Renal cortical epithelial cell (primary cell): ENCODE measurements around the gene IGSF22. TPM values are rescaled to one million over a fixed set of nuclear protein-coding genes. Genes with fewer than 3 reads are reported as not detected.
A peak's percentile ranks its signal among the peaks of the same experiment; 100 is the strongest.

Experiments used
- DNase-seq: peaks from one replicate; pipeline ENCODE4 v3.0.0-alpha.2; 2011; ENCODE audit warnings: low read depth
- total RNA-seq: library from RNA; depleted of rRNA; stranded (reverse); fragments of >200 nt; gene quantifications from 2 replicates; pipeline ENCODE4 v1.2.3, GENCODE V29; 2014

IGSF22 gene
- total RNA-seq, 1 donor from 2014 or later = 0.45 TPM

- no peak for DNase-seq
These were observed 18.0 kb upstream of the IGSF22 start for GRCh38 chr11:18743900-18744514.

DNA sequence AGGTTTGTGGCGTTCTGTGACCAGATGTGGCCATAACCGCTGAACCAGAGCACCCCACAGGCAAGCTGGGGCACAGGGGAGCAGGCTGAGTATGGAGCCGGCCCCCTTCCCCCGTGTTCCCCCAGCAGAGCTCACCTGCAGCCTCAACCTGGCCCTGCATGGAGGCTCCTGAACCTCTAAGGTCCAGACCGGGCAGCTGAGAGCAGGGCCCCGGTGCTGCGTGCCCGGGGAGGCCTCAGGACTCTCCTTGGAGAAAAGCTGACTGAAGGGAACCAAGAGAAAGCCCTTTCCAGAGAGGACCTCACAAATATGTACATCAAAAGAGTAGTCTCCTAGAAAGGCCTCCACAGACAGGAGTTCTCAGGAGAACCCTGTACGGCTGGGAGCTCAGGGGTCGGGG lies 17.4 kb upstream of the IGSF22 start:
- DNase-seq = no peak

- no peak for DNase-seq
These were observed 15.8 kb upstream of the IGSF22 start for GRCh38 chr11:18741783-18742182.

DNA sequence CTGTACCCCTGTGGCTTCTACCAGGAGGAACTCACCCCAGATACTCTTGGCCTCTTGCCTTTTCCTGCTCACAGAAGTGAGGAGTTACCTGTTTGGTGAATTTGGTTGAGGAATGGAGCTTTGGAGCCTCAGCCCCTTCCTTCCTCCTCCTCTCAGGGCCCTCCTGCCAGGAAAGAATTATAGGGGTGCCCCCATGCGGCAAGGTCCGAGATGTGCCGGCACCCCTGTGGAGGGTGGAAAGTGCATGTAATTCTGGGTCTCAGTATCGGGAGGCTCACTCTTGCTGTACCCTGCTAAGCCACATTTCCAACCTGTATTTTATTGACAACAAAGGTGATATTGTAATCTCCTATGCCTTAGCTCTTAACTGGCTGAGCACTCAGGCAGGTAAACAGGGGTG lies 13.7 kb upstream of the IGSF22 start:
- no peak for DNase-seq

GRCh38 chr11:18737642-18738041 lies 11.7 kb upstream of the IGSF22 start:
- no peak for DNase-seq

GRCh38 chr11:18736590-18737148 lies 10.7 kb upstream of the IGSF22 start:
- no peak for DNase-seq

GRCh38 chr11:18733202-18733601 lies 7.2 kb upstream of the IGSF22 start:
- DNase-seq = no peak

DNA sequence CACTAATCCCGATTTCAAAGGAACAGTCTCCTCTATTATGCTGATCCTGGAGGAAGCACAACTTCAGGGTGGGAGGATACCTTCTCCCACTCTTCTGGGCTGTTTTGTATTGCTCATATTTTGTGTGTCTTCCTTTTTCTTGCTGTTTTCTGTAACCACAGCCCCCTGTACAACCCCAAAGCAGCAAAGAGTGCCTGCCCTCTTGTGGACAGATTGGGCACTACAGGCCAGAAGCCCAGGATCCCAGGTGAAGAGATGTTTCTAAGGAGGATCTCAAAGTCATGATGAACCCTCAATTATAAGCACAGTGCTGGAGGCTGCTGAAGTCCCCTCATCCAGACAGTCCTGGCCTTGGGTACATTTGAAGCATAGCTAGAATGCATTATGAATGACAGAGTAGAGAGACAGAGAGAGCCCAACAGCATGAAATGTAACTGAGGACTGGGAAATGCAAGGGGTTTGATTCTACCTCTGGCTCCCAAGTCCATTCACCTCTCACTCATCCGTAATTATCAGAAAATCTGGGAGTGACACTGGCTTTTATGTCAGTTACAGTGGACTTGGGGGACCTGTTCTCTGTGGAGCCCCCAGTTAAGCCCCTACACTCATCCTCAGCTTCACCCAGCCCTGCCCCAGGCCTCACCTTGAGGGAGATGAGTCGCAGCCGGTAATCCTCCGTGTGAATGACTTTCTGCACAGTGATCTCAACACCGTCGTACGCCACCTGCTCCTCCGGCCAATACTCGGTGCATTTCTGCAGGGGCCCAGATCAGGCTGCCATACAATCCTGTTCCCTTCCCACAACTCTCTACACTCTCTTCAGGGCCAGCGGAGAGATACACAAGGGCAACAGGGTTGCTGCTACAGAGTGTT lies 6.2 kb upstream of the IGSF22 start:
- DNase-seq = peak; percentile 27

DNA sequence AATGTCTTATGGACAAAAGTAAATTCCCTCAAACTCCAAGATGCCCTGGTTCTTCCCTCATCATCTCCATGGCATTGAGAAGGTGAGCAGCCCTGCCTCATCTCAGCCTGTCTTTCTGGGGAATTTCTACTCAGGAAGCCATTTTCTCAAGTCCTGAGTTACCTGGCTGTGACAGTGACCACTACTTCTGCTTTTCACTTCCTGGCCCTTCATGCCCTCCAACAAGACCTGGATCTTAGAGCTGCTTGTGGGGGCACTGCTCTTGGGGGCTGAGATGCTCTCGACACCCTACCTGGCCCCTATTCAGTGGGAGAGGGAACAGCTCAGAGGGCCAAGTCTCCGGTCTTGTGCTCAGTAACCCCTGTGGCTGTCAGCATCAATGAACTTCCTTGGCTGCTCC lies 5.5 kb upstream of the IGSF22 start:
- no peak for DNase-seq

DNA sequence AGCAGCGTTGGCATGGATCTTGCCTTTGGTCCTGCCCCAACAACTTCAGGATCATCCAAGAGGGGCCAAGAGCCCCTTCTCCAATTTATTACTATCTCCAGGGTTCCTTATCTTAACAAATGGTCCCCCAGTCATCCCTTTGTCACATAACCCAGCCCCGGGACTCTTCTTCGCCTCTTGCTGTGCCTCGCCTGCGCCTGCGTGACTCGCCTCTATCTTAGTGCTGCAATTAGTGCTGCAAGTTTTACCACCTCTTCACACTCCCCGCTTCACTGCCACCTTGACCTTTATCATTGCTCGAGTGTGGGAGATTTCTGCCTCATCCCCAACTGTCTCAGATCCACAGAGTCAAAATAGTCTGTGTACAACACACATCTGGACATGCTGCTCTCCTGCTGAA lies 4.0 kb upstream of the IGSF22 start:
- DNase-seq = no peak

- DNase-seq = no peak
These were observed 3.4 kb upstream of the IGSF22 start for GRCh38 chr11:18729426-18729825.

GRCh38 chr11:18728658-18729057 lies 2.7 kb upstream of the IGSF22 start:
- no peak for DNase-seq

GRCh38 chr11:18727479-18728236 lies 1.7 kb upstream of the IGSF22 start:
- DNase-seq = peak; percentile 19

DNA sequence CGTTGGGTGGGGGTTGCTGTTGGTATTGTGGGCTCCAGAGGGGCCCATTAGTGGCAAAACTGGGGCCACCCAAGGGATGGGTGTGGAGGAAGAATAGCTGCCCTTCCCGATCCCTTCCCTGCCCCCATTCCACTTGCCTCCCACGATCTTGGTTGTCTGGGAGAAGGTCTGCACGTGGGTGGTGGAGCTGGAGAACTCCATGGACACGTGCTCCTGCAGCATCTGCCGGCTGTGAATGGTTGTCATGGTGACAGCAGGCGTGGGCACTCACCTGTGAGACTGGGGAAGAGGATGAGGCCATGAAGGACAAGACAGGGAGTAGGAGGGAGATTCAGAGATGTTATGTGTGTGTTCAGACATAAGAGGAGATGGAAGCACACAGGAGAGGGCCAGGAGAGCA lies 2.0 kb downstream of the IGSF22 start:
- DNase-seq = no peak

DNA sequence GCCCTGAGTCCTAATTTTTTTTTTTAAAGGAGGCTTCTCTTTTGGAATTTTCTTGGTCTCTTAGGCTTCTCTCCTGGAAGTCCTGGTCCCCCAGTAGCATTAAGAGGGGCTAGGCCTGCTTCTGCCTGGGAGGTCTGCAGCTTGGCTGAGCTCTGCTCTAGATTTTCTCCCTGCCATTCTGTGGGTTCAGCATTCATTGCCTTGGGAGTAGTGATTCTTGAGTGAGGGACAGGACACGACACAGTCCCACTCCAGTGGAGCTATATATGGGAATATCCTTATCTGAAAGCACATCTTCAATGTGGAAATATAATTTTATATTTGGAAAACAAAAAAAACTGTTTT lies 3.7 kb downstream of the IGSF22 start:
- no peak for DNase-seq

DNA sequence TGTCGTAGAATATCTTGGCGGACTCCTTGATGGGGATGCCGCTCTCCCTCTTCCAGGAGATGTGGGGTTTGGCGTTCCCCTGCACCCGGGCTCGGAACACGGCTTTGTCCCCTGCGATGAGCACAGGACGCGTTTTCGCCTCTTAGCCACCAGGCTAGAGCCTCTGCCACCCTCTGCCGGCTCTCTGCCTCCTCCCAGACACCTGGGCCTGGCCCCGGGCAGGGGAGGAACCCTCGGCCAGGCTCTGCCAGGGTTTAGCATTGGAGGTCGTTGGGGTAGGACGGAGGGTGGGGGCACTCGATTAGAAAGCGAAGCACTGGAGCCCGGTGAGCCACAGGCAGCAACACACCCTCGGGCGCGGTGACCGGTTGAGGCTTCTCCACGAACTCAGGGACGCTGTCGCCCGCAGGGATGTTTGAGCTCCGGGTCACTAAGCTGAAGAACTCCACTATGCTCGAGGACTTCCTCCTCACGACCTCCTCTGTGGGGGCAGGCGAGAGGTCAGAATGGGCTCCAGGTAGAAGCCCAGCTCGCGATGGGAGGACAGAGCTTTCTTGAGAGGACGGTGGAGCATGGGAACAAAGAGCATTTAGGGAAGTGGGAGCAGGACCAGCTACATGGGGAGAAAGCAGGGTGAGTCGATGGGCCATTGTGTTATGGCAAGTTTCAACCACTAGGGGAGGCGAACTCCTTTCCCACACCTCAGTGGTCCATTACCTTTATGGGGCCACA lies 4.3 kb downstream of the IGSF22 start:
- DNase-seq = peak; percentile 31

DNA sequence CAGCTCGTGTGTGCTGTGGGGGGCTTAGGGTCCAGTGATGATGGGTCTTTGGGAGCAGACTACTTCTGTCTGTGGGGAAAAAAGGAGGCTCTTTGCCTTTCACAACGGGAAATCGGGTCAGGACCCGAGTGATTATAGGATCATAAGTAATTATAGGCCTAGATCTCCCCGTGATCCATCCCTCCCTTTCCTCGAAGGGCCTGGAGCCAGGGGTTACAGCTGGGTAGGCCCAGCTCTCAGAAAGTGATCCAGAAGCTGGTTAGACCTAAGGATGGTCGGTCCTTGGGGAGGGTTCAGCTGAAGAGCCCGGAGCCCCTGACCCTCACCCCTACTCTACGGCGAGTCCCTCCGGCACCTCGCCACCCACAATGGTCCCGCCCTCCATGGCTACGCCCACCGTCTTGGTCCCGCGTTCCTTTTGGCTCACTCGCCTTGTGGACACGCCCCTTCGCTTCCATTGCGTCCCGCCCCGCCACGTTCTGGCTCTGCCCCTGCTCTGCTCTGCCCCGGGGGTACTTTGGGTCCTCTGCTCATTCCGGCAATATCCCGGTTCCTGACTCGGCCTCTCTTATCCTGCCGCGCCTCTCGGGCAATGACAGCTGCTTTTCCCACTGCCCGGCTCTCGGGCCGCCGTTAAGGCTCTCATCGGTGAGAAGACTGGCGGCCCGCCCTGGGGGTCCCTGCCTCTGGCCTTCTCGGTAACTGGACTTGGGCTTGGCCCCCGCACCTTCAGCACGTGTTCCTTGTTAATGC lies 5.0 kb downstream of the IGSF22 start:
- DNase-seq = peak; percentile 41

- no peak for DNase-seq
These were observed 5.7 kb downstream of the IGSF22 start for GRCh38 chr11:18720091-18720807.

DNA sequence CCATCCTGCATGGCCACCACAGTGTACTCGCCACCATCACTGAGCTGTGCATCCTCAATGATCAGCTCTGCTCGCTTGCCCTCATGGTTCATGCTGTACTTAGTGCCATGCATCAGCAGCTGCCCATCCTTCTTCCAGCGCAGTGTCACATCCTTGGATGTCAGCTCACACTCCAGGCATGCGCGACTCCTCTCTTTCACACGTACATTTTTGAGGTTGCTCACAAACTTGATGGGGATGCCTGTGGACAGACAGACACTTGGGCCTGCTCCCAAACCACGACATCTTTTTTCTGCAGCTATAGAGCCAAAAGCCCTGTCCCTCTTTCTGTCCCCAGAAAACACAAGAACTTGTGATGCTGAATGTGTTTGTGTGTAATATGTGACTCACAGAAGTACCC lies 10.5 kb downstream of the IGSF22 start:
- no peak for DNase-seq

DNA sequence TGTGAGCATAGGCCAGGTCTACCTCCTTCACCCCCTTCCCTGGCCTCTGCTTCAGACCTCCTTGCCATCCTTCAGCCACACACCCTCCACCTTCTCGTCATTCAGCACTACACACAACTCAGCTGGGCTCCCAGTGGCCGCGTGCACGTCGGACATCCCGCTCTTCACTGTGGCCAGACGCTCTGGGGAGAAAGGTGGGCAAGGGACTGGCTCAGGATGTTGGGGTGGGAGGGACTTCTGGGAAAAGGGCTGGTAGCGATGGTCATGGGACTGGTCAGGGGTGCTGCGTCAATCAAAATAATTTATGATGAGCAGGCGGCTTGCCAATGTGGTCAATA lies 11.6 kb downstream of the IGSF22 start:
- DNase-seq = no peak
